IPS-18c (cell line): ENCODE measurements around the gene MICU2.

Source experiments
- H3K4me3 ChIP-seq: 2 replicates; pipeline ENCODE4 v1.7.0; 2013; ENCODE audit warnings: low read depth, mild to moderate bottlenecking, low read length, moderate library complexity; ENCODE audit not compliant: insufficient read depth
- H3K9me3 ChIP-seq: one replicate; pipeline ENCODE4 v1.6.1; 2013; ENCODE audit warnings: mild to moderate bottlenecking, low read length, moderate library complexity; ENCODE audit not compliant: control insufficient read depth, insufficient read depth

Gene MICU2

GRCh38 chr13:21530656-21531055 is 73.3 kb downstream of the MICU2 start:
- Histone ChIP-seq H3K4me3 (no peak overlapping the region), H3K9me3 (no peaks in the 10 kb centered on the region)

- Histone ChIP-seq H3K4me3 (no peak overlapping the region), H3K9me3 (no peaks in the 10 kb centered on the region)
Measured at GRCh38 chr13:21529146-21529893, 74.7 kb downstream of the MICU2 start.

GRCh38 chr13:21528616-21529015 is 75.4 kb downstream of the MICU2 start:
- Histone ChIP-seq H3K4me3 (no peak overlapping the region), H3K9me3 (no peaks in the 10 kb centered on the region)

GRCh38 chr13:21526707-21527540 is 77.0 kb downstream of the MICU2 start:
- H3K9me3 ChIP-seq, result no peaks in the 10 kb centered on the region
- no peak overlapping the region for H3K4me3 ChIP-seq

- no peaks in the 10 kb centered on the region for H3K9me3 ChIP-seq
- H3K4me3 ChIP-seq, result no peak overlapping the region
Measured at GRCh38 chr13:21522847-21523246, 81.1 kb downstream of the MICU2 start.

- Histone ChIP-seq H3K4me3 (no peak overlapping the region), H3K9me3 (no peaks in the 10 kb centered on the region)
Measured at GRCh38 chr13:21522130-21522529, 81.8 kb downstream of the MICU2 start.

- no peaks in the 10 kb centered on the region for H3K9me3 ChIP-seq
- H3K4me3 ChIP-seq, result no peak overlapping the region
Measured at GRCh38 chr13:21518617-21519144, 85.3 kb downstream of the MICU2 start.

GRCh38 chr13:21517576-21517975 is 86.4 kb downstream of the MICU2 start:
- no peak overlapping the region for H3K4me3 ChIP-seq
- no peaks in the 10 kb centered on the region for H3K9me3 ChIP-seq

- H3K9me3 ChIP-seq, result no peaks in the 10 kb centered on the region
- H3K4me3 ChIP-seq, result no peak overlapping the region
Measured at GRCh38 chr13:21516805-21517204, 87.2 kb downstream of the MICU2 start.

GRCh38 chr13:21511849-21512248 is 92.1 kb downstream of the MICU2 start:
- Histone ChIP-seq H3K9me3 (no peaks in the 10 kb centered on the region), H3K4me3 (no peak overlapping the region)

- Histone ChIP-seq H3K4me3 (no peak overlapping the region), H3K9me3 (no peaks in the 10 kb centered on the region)
Measured at GRCh38 chr13:21504379-21504778, 99.6 kb downstream of the MICU2 start.

- Histone ChIP-seq H3K9me3 (no peaks in the 10 kb centered on the region), H3K4me3 (no peak overlapping the region)
Measured at GRCh38 chr13:21501686-21502085, 102.3 kb downstream of the MICU2 start.

- Histone ChIP-seq H3K9me3 (peaks cover 2% of the 10 kb centered on the region), H3K4me3 (no peak overlapping the region)
Measured at GRCh38 chr13:21486322-21486721, 117.6 kb downstream of the MICU2 start.

- H3K4me3 ChIP-seq, result no peak overlapping the region
- H3K9me3 ChIP-seq, result peaks cover 2% of the 10 kb centered on the region
Measured at GRCh38 chr13:21483748-21484147, 120.2 kb downstream of the MICU2 start.

GRCh38 chr13:21481359-21481758 is 122.6 kb downstream of the MICU2 start:
- peaks cover 2% of the 10 kb centered on the region for H3K9me3 ChIP-seq

GRCh38 chr13:21478881-21479808 is 124.8 kb downstream of the MICU2 start:
- Histone ChIP-seq H3K4me3 (no peak overlapping the region), H3K9me3 (no peaks in the 10 kb centered on the region)

More at GRCh38 chr13:21481359-21481758, 122.6 kb downstream of the MICU2 start:
- H3K4me3 ChIP-seq, result no peak overlapping the region

GRCh38 chr13:21476893-21477472 is 127.0 kb downstream of the MICU2 start:
- no peaks in the 10 kb centered on the region for H3K9me3 ChIP-seq
- peak overlapping the region; percentile 32; the same call in 1 of the 2 replicates for H3K4me3 ChIP-seq
